PC-9 (cell line): ENCODE results near the gene BCAS3. TPM values are rescaled to one million over a fixed set of nuclear protein-coding genes. Genes with fewer than 3 reads are reported as not detected.

Experiments
- BruUV-seq: library from RNA; stranded (reverse); fragments of 400-500 nt; replicated peaks from 2 replicates; lab custom pipeline; 2021; lab: Mats Ljungman, UMichigan
- CTCF ChIA-PET: fragments of 300-600 bp; sonication (Branson Sonifier 250); formaldehyde crosslinking; loops from one replicate; lab custom pipeline; 2022; ENCODE audit warnings: antibody characterized with exemption; lab: Charles Lee
- POLR2A ChIA-PET: fragments of 300-600 bp; sonication (Branson Sonifier 250); formaldehyde crosslinking; loops from one replicate; lab custom pipeline; 2022; ENCODE audit warnings: antibody characterized with exemption; ENCODE audit not compliant: unreplicated experiment; lab: Charles Lee
- DNase-seq, 2 experiments: peaks; one replicate each; pipeline versions ENCODE4 v3.0.0 to v3.0.0-alpha.2; 2015 to 2022; ENCODE audit warnings: mixed read lengths in 1 of 2
- H2AFZ ChIP-seq: fragments of 200-600 bp; sonication (generic); 2 replicates; pipeline ENCODE4 v1.8.1; 2017; ENCODE audit warnings: antibody characterized with exemption
- H3F3A ChIP-seq: fragments of 200-600 bp; sonication (generic); 2 replicates; pipeline ENCODE4 v1.8.1; 2017; ENCODE audit warnings: antibody characterized with exemption, mild to moderate bottlenecking, low read depth; ENCODE audit not compliant: insufficient read depth
- H3K27ac ChIP-seq: fragments of 200-600 bp; sonication (generic); 2 replicates; pipeline ENCODE4 v1.6.1; 2016; ENCODE audit warnings: mixed run types
- H3K27me3 ChIP-seq: fragments of 200-600 bp; sonication (generic); 2 replicates; pipeline ENCODE4 v1.6.1; 2016; ENCODE audit warnings: low read depth, mixed run types; ENCODE audit not compliant: insufficient read depth
- H3K36me3 ChIP-seq: fragments of 200-600 bp; sonication (generic); 2 replicates; pipeline ENCODE4 v1.6.1; 2016; ENCODE audit warnings: low read depth, mixed run types
- H3K4me1 ChIP-seq: fragments of 200-600 bp; sonication (generic); replicated peaks from 2 replicates; pipeline ENCODE4 v1.6.1; 2016; ENCODE audit warnings: mixed run types; ENCODE audit not compliant: insufficient read depth
- H3K4me2 ChIP-seq: fragments of 200-600 bp; sonication (generic); 2 replicates; pipeline ENCODE4 v1.6.1; 2017; ENCODE audit warnings: mixed run types
- H3K4me3 ChIP-seq: fragments of 200-600 bp; sonication (generic); 2 replicates; pipeline ENCODE4 v1.6.1; 2016; ENCODE audit warnings: mixed run types
- H3K79me2 ChIP-seq: fragments of 200-600 bp; sonication (generic); 2 replicates; pipeline ENCODE4 v1.6.1; 2017; ENCODE audit warnings: low read depth, mixed run types
- H3K9me2 ChIP-seq: fragments of 200-600 bp; sonication (generic); 2 replicates; pipeline ENCODE4 v1.8.1; 2017; ENCODE audit warnings: mild to moderate bottlenecking; ENCODE audit not compliant: insufficient read depth
- H3K9me3 ChIP-seq: fragments of 200-600 bp; sonication (generic); 2 replicates; pipeline ENCODE4 v1.8.1; 2016; ENCODE audit warnings: low read depth; ENCODE audit not compliant: insufficient read depth
- H4K20me1 ChIP-seq: fragments of 200-600 bp; sonication (generic); 2 replicates; pipeline ENCODE4 v1.8.1; 2017; ENCODE audit not compliant: insufficient read depth
- CTCF ChIP-seq: fragments of 200-600 bp; sonication (generic); conservative IDR thresholded peaks from 2 replicates; pipeline ENCODE4 v1.6.1; 2017; ENCODE audit warnings: mixed run types, antibody characterized with exemption, mild to moderate bottlenecking, moderate library complexity
- EZH2 ChIP-seq: fragments of 200-600 bp; sonication (generic); IDR thresholded peaks from 2 replicates; pipeline ENCODE4 v1.8.0; 2017; ENCODE audit warnings: antibody characterized with exemption, low read depth
- intact Hi-C: fragments of 100-400 bp; cut with micrococcal nuclease; formaldehyde crosslinking; loops from one replicate; pipeline ENCODE4 v1.10.0; 2022; ENCODE audit not compliant: unreplicated experiment
- total RNA-seq: library from RNA; stranded (reverse); gene quantifications from 2 replicates; pipeline ENCODE4 v1.2.3, GENCODE V29; 2021

The BCAS3 gene
- total RNA-seq, 1 experiment from 2014 or later, result 26.0 TPM

DNA sequence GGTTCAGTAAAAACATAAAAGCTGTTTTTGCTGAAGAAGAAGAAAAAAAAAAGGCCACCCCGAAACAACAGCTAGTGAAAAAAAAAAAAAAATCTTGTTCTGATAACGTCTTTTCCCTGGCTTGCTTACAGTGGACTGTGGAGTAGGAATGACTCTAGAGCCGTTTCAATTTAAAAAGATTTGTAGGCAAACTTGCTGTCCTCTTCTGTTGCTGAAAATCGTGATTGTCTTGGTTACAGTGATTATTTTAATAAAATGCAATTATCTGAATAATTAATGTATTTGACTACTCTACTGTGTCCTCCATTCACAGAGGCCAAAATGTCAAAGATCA lies 531.4 kb downstream of the BCAS3 start:
- Histone ChIP-seq H3K27me3 (no peaks in the 10 kb centered on the region), H3K36me3 (no peaks in the 10 kb centered on the region), H3K9me2 (no peaks in the 10 kb centered on the region), H3K9me3 (no peaks in the 10 kb centered on the region), H3K4me1 (no peaks in the 10 kb centered on the region), H3K27ac (no peak overlapping the region), H3K4me2 (no peak overlapping the region), H4K20me1 (no peaks in the 10 kb centered on the region), H2AFZ (no peak overlapping the region), H3F3A (no peaks in the 10 kb centered on the region), H3K79me2 (no peaks in the 10 kb centered on the region), H3K4me3 (no peak overlapping the region)
- ChIA-PET CTCF (interaction anchor here (0.6 kb wide), 1 partner anchor 185 kb away, joined by 4 read pairs; no protein-coding TSS in a partner anchor), POLR2A (interaction anchor here (0.7 kb wide), 1 partner anchor 196 kb away, joined by 5 read pairs; no protein-coding TSS in a partner anchor)
- TF ChIP-seq EZH2, result no peak
- TF ChIP-seq CTCF, result no peak
- intact Hi-C loops, result no loop called here
- BruUV-seq, result no TSS peak
- no peak for DNase-seq

DNA sequence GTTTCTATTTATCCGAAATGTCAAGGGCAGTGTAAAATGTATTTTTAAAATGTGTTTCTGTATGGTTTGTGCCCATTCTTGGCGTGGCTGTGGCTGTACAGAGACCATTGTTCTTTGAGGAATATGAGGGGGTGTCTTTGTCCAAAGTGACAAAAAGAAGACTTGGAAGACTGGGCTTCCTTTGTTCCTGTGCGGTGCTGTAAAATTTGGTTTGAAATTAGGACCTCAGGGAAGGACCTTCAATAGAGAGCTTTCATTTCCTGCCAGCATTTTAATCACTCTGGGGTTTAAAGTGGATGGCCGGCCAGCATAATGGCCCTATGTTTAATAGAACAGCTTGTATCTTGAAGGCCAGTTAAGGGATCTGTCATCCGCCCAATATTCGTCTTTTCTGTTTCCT lies 531.9 kb downstream of the BCAS3 start:
- Histone ChIP-seq H2AFZ (no peak overlapping the region), H3K4me1 (no peaks in the 10 kb centered on the region), H3K36me3 (no peaks in the 10 kb centered on the region), H3K4me2 (no peak overlapping the region), H3K9me3 (no peaks in the 10 kb centered on the region), H3K4me3 (no peak overlapping the region), H4K20me1 (no peaks in the 10 kb centered on the region), H3K79me2 (no peaks in the 10 kb centered on the region), H3K9me2 (no peaks in the 10 kb centered on the region), H3K27me3 (no peaks in the 10 kb centered on the region), H3F3A (no peaks in the 10 kb centered on the region), H3K27ac (no peak overlapping the region)
- TF ChIP-seq CTCF, result no peak
- no peak for TF ChIP-seq EZH2
- CTCF ChIA-PET, result no interaction called here
- BruUV-seq, result no TSS peak
- POLR2A ChIA-PET, result no interaction called here
- intact Hi-C loops, result no loop called here
- DNase-seq, result no peak

GRCh38 chr17:61211236-61211635 lies 533.6 kb downstream of the BCAS3 start:
- Histone ChIP-seq H2AFZ (no peak overlapping the region), H3K4me3 (no peak overlapping the region), H3K79me2 (no peaks in the 10 kb centered on the region), H3K9me2 (no peaks in the 10 kb centered on the region), H3K4me1 (no peaks in the 10 kb centered on the region), H3K36me3 (no peaks in the 10 kb centered on the region), H3K27ac (no peak overlapping the region), H3K27me3 (no peaks in the 10 kb centered on the region), H4K20me1 (no peaks in the 10 kb centered on the region), H3K9me3 (no peaks in the 10 kb centered on the region), H3F3A (no peaks in the 10 kb centered on the region), H3K4me2 (no peak overlapping the region)
- POLR2A ChIA-PET, result no interaction called here
- intact Hi-C loops, result no loop called here
- BruUV-seq, result no TSS peak
- CTCF ChIA-PET, result no interaction called here
- DNase-seq, result no peak
- no peak for TF ChIP-seq EZH2
- TF ChIP-seq CTCF, result no peak
